H1 (cell line): ENCODE results near the gene ST8SIA5. TPM values are rescaled to one million over a fixed set of nuclear protein-coding genes. Genes with fewer than 3 reads are reported as not detected.
A peak's percentile ranks its signal among the peaks of the same experiment; 100 is the strongest.

Experiments
- CTCF ChIA-PET: fragments of 300-600 bp; sonication (Branson Sonifier 250); formaldehyde crosslinking; loops from one replicate; lab custom pipeline; 2021; ENCODE audit not compliant: partially characterized antibody; lab: Charles Lee
- POLR2A ChIA-PET: fragments of 300-600 bp; sonication (Branson Sonifier 250); formaldehyde crosslinking; loops from one replicate; lab custom pipeline; 2021; ENCODE audit warnings: inconsistent platforms; ENCODE audit not compliant: partially characterized antibody; lab: Charles Lee
- DNase-seq, 2 experiments: peaks; one replicate each; pipeline versions ENCODE4 v3.0.0 to v3.0.0-alpha.2; 2010 to 2022; ENCODE audit warnings: low spot score in 2 of 2, low read depth in 1 of 2, mixed read lengths in 1 of 2
- FAIRE-seq: peaks from 2 replicates; lab custom pipeline; 2011; peaks lifted over from hg19 to GRCh38; lab: Jason Lieb, UNC
- H2AFZ ChIP-seq: 2 replicates; pipeline ENCODE4 v1.8.1; 2012; ENCODE audit warnings: low read length, inconsistent platforms
- H2AK5ac ChIP-seq: 2 replicates; pipeline ENCODE4 v1.6.1; 2013; ENCODE audit warnings: low read depth, low read length
- H2BK120ac ChIP-seq: replicated peaks from 2 replicates; pipeline ENCODE3; 2013; ENCODE audit warnings: low read depth, low read length, inconsistent platforms
- H2BK12ac ChIP-seq: 2 replicates; pipeline ENCODE4 v1.6.1; 2013; ENCODE audit warnings: low read depth, low read length
- H2BK15ac ChIP-seq: 2 replicates; pipeline ENCODE4 v1.6.1; 2013; ENCODE audit warnings: low read length
- H2BK20ac ChIP-seq: 2 replicates; pipeline ENCODE4 v1.6.1; 2013; ENCODE audit warnings: low read length
- H2BK5ac ChIP-seq: 2 replicates; pipeline ENCODE4 v1.6.1; 2013; ENCODE audit warnings: low read depth, low read length
- H3K14ac ChIP-seq: 2 replicates; pipeline ENCODE4 v1.6.1; 2013; ENCODE audit warnings: inconsistent platforms; ENCODE audit not compliant: insufficient read length
- H3K18ac ChIP-seq: 2 replicates; pipeline ENCODE4 v1.6.1; 2013; ENCODE audit warnings: low read length; ENCODE audit errors: extremely low read depth
- H3K23ac ChIP-seq: 2 replicates; pipeline ENCODE4 v1.6.1; 2013; ENCODE audit warnings: inconsistent platforms; ENCODE audit not compliant: insufficient read length
- H3K23me2 ChIP-seq: 2 replicates; pipeline ENCODE4 v1.6.1; 2013; ENCODE audit warnings: low read depth, low read length
- H3K27ac ChIP-seq: 2 replicates; pipeline ENCODE4 v1.6.1; 2011; ENCODE audit warnings: low read depth, low read length, inconsistent platforms
- H3K27me3 ChIP-seq, 4 experiments: replicated peaks in 1 of 4; 1 replicate in 1 of 4; 2 replicates in 3 of 4; pipeline versions ENCODE4 v1.6.1 to v1.8.1; 2011 to 2013; ENCODE audit warnings: low read length in 3 of 4, mild to moderate bottlenecking in 3 of 4, inconsistent platforms in 2 of 4, mixed read lengths in 2 of 4, moderate library complexity in 1 of 4; ENCODE audit not compliant: control insufficient read depth in 3 of 4, insufficient read depth in 3 of 4; ENCODE audit errors: extremely low read depth in 1 of 4
- H3K36me3 ChIP-seq, 4 experiments: 2 replicates each; pipeline versions ENCODE4 v1.6.1 to v1.8.1; 2011 to 2013; ENCODE audit warnings: mild to moderate bottlenecking in 4 of 4, low read length in 3 of 4, moderate library complexity in 2 of 4, control low read depth in 1 of 4, inconsistent platforms in 1 of 4; ENCODE audit not compliant: insufficient read depth in 4 of 4, control insufficient read depth in 2 of 4
- H3K4ac ChIP-seq: replicated peaks from 2 replicates; pipeline ENCODE3; 2013; ENCODE audit warnings: low read length, low read depth, mixed read lengths, inconsistent platforms; ENCODE audit not compliant: insufficient read length
- H3K4me1 ChIP-seq, 4 experiments: replicated peaks in 1 of 4; 1 replicate in 1 of 4; 2 replicates in 3 of 4; pipeline versions ENCODE4 v1.6.1 to v1.8.1; 2011 to 2013; ENCODE audit warnings: low read length in 3 of 4, inconsistent platforms in 2 of 4, mixed read lengths in 1 of 4; ENCODE audit not compliant: insufficient read depth in 4 of 4, control insufficient read depth in 3 of 4
- H3K4me2 ChIP-seq, 2 experiments: 2 replicates each; pipeline versions ENCODE4 v1.6.1 to v1.8.1; 2011 to 2013; ENCODE audit warnings: low read depth in 2 of 2, low read length in 2 of 2, control low read depth in 1 of 2, inconsistent platforms in 1 of 2, mild to moderate bottlenecking in 1 of 2; ENCODE audit not compliant: insufficient read depth in 1 of 2
- H3K4me3 ChIP-seq, 4 experiments: fragments of 200-600, 300-600 bp in 1 of 4; sonication (generic), shearing (Covaris generic), sonication (Bioruptor Twin) in 1 of 4; 2 replicates each; pipeline versions ENCODE4 v1.5.1 to v1.8.1; 2011 to 2016; ENCODE audit warnings: low read length in 4 of 4, low read depth in 3 of 4, control low read depth in 2 of 4, inconsistent platforms in 2 of 4, mild to moderate bottlenecking in 2 of 4, mixed read lengths in 1 of 4, moderate library complexity in 1 of 4; ENCODE audit not compliant: insufficient read depth in 2 of 4; ENCODE audit errors: extremely low read depth in 1 of 4
- H3K56ac ChIP-seq: replicated peaks from 2 replicates; pipeline ENCODE3; 2013; ENCODE audit warnings: low read depth, mild to moderate bottlenecking, mixed read lengths, low read length, inconsistent platforms; ENCODE audit not compliant: insufficient read length
- H3K79me1 ChIP-seq: 2 replicates; pipeline ENCODE4 v1.6.1; 2013; ENCODE audit warnings: low read depth, low read length, control low read depth
- H3K79me2 ChIP-seq, 2 experiments: 2 replicates each; pipeline versions ENCODE4 v1.6.1 to v1.8.1; 2012 to 2013; ENCODE audit warnings: low read length in 2 of 2, mild to moderate bottlenecking in 2 of 2, inconsistent platforms in 1 of 2; ENCODE audit not compliant: insufficient read depth in 2 of 2, control insufficient read depth in 1 of 2
- H3K9ac ChIP-seq, 4 experiments: replicated peaks in 1 of 4; 1 replicate in 1 of 4; 2 replicates in 3 of 4; pipeline versions ENCODE4 v1.6.1 to v1.8.1; 2011 to 2013; ENCODE audit warnings: low read depth in 3 of 4, low read length in 3 of 4, control low read depth in 2 of 4, mild to moderate bottlenecking in 2 of 4, moderate library complexity in 2 of 4, inconsistent platforms in 1 of 4; ENCODE audit errors: extremely low read depth in 1 of 4
- H3K9me3 ChIP-seq, 2 experiments: 2 replicates each; pipeline versions ENCODE4 v1.6.1 to v1.8.1; 2012 to 2013; ENCODE audit warnings: mild to moderate bottlenecking in 2 of 2, moderate library complexity in 2 of 2, control low read depth in 1 of 2, inconsistent platforms in 1 of 2, low read depth in 1 of 2, low read length in 1 of 2, mixed read lengths in 1 of 2; ENCODE audit not compliant: insufficient read depth in 2 of 2
- H4K20me1 ChIP-seq, 2 experiments: replicated peaks in 1 of 2; 2 replicates each; pipeline versions ENCODE3 to v1.8.1; 2011 to 2013; ENCODE audit warnings: inconsistent platforms in 2 of 2, low read length in 2 of 2, mild to moderate bottlenecking in 1 of 2; ENCODE audit not compliant: insufficient read depth in 2 of 2, control insufficient read depth in 1 of 2
- H4K5ac ChIP-seq: 2 replicates; pipeline ENCODE4 v1.6.1; 2013; ENCODE audit warnings: low read length, low read depth, mixed read lengths, inconsistent platforms; ENCODE audit not compliant: insufficient read length
- H4K8ac ChIP-seq: 2 replicates; pipeline ENCODE4 v1.8.0; 2013; ENCODE audit warnings: mild to moderate bottlenecking, moderate library complexity, low read length, inconsistent platforms; ENCODE audit not compliant: insufficient read depth; ENCODE audit errors: extremely low read depth
- H4K91ac ChIP-seq: replicated peaks from 2 replicates; pipeline ENCODE3; 2013; ENCODE audit warnings: low read length, mixed read lengths, inconsistent platforms; ENCODE audit not compliant: insufficient read length
- CREB1 ChIP-seq: IDR thresholded peaks from 2 replicates; pipeline ENCODE4 v1.6.1; 2012; ENCODE audit warnings: inconsistent platforms
- CTCF ChIP-seq, 3 experiments: IDR thresholded peaks; 1 replicate in 2 of 3; 2 replicates in 1 of 3; pipeline versions ENCODE4 v1.5.1 to v1.6.1; 2011; ENCODE audit warnings: low read length in 3 of 3, mild to moderate bottlenecking in 3 of 3, inconsistent platforms in 2 of 3, low read depth in 1 of 3, moderate library complexity in 1 of 3; ENCODE audit not compliant: insufficient read depth in 1 of 3; ENCODE audit errors: control extremely low read depth in 1 of 3
- SIX5 ChIP-seq: IDR thresholded peaks from 2 replicates; pipeline ENCODE4 v1.6.1; 2011; ENCODE audit warnings: mild to moderate bottlenecking, low read depth, low read length
- SRF ChIP-seq: IDR thresholded peaks from 2 replicates; pipeline ENCODE4 v1.6.1; 2011; ENCODE audit warnings: mild to moderate bottlenecking, low read depth, low read length, moderate library complexity
- polyA plus RNA-seq, 7 experiments: library from polyadenylated mRNA; depleted of rRNA in 3 of 7; stranded (reverse) in 5 of 7; unstranded in 2 of 7; fragments of >200 nt in 5 of 7; fragments of 200-250 nt in 2 of 7; gene quantifications; 1 replicate in 5 of 7; 2 replicates in 1 of 7; 4 replicates in 1 of 7; pipeline versions ENCODE4 v1.2.1 to v1.2.3, GENCODE V29; 2011 to 2013; ENCODE audit warnings: missing spikeins in 2 of 7, mixed read lengths in 2 of 7
- total RNA-seq: library from RNA; stranded (reverse); fragmentation: NEBNext Ultra II Directional; extraction: Animal tissue kit (Norgen Biotek cat#: 25700); gene quantifications from 2 replicates; pipeline ENCODE4 v1.2.1, GENCODE V29; 2021
- TF ChIP-seq, protein P1 (sequence below): IDR thresholded peaks from 2 replicates; pipeline ENCODE4 v1.6.1; 2011; ENCODE audit warnings: low read length, improper control_type of control experiment
- TF ChIP-seq, protein P2 (sequence below): IDR thresholded peaks from 2 replicates; pipeline ENCODE4 v1.6.1; 2012; ENCODE audit warnings: inconsistent platforms

The ST8SIA5 gene
- total and polyA plus RNA-seq, 2 of the 8 experiments (the other 6 are each of a cell fraction or from before 2014, with no cell fraction given) = 2.4 to 6.3 TPM

GRCh38 chr18:46767217-46767616 is 10.4 kb upstream of the ST8SIA5 start:
- no peak overlapping the region for H3K4me2 ChIP-seq
- no peak overlapping the region for H3K4ac ChIP-seq
- H2AFZ ChIP-seq = no peak overlapping the region
- no peak for DNase-seq
- H2BK20ac ChIP-seq = no peak overlapping the region
- H4K8ac ChIP-seq = no peak overlapping the region
- TF ChIP-seq CTCF (IDR thresholded peaks at IDR 0.05; ENCODE audit: control extremely low read depth in 1 of 3, insufficient read depth in 1 of 3, low read depth in 1 of 3, low read length in 3 of 3) = no peak
- no peak for TF ChIP-seq SIX5
- TF ChIP-seq, protein P1, sequence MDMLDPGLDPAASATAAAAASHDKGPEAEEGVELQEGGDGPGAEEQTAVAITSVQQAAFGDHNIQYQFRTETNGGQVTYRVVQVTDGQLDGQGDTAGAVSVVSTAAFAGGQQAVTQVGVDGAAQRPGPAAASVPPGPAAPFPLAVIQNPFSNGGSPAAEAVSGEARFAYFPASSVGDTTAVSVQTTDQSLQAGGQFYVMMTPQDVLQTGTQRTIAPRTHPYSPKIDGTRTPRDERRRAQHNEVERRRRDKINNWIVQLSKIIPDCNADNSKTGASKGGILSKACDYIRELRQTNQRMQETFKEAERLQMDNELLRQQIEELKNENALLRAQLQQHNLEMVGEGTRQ = peak; percentile 49
- TF ChIP-seq SRF = no peak
- TF ChIP-seq, protein P2, sequence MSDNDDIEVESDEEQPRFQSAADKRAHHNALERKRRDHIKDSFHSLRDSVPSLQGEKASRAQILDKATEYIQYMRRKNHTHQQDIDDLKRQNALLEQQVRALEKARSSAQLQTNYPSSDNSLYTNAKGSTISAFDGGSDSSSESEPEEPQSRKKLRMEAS = no peak
- no peak for TF ChIP-seq CREB1
- TF ChIP-seq, all 59 proteins: peak for 1
- Histone ChIP-seq H4K5ac (no peak overlapping the region), H3K79me1 (no peaks in the 10 kb centered on the region), H2BK120ac (no peak overlapping the region), H3K4me1 (peaks cover 2 to 9% (median 3%) of the 10 kb centered on the region in 4 experiments; a peak in 4 of 7 replicates), H3K79me2 (no peaks in the 10 kb centered on the region), H3K23ac (no peak overlapping the region), H2BK5ac (no peak overlapping the region), H3K27ac (no peak overlapping the region), H2AK5ac (no peak overlapping the region), H3K9ac (no peak overlapping the region), H3K23me2 (no peaks in the 10 kb centered on the region), H3K9me3 (no peaks in the 10 kb centered on the region), H2BK15ac (no peak overlapping the region), H2BK12ac (no peak overlapping the region), H4K20me1 (no peaks in the 10 kb centered on the region), H3K56ac (no peak overlapping the region), H3K18ac (no peak overlapping the region), H3K27me3 (no peaks in the 10 kb centered on the region), H4K91ac (no peak overlapping the region), H3K36me3 (no peaks in the 10 kb centered on the region), H3K14ac (no peak overlapping the region), H3K4me3 (no peak overlapping the region)
- CTCF ChIA-PET = interaction anchor here (1.4 to 1.9 kb wide), 2 partner anchors 12 to 26 kb away, joined by 5 to 8 read pairs; no protein-coding TSS in a partner anchor
- FAIRE-seq = no peak
- POLR2A ChIA-PET = interaction anchor here (1.1 kb wide), 1 partner anchor 151 kb away, joined by 3 read pairs; no protein-coding TSS in a partner anchor
